Tibial nerve (tissue), 4 donors: ENCODE measurements around the gene POLA2.

Source experiments
- CTCF ChIP-seq, 5 experiments: fragments of 200-600 bp in 3 of 5; fragments of 450-650 bp in 2 of 5; sonication (generic) in 3 of 5; IDR thresholded peaks; one replicate each; pipeline ENCODE4 v1.5.1; 2016 to 2019; ENCODE audit warnings: antibody characterized with exemption in 5 of 5, mild to moderate bottlenecking in 3 of 5, moderate library complexity in 2 of 5
- EP300 ChIP-seq, 2 donors: sonication (generic); formaldehyde crosslinking; IDR thresholded peaks; one replicate each; pipeline ENCODE4 v1.6.1; 2017; ENCODE audit warnings: antibody characterized with exemption in 2 of 2, mild to moderate bottlenecking in 1 of 2

- TF ChIP-seq EP300 (IDR thresholded peaks at IDR 0.05) (no peak), CTCF (IDR thresholded peaks at IDR 0.05) (no peak)
Observed at GRCh38 chr11:65325435-65325834, 63.7 kb downstream of the POLA2 start.
